RWPE2 (cell line): ENCODE measurements around the gene FHIT.

Experiments used
- ATAC-seq: fragments of 200-7000 bp; cut with Tn5 transposase; 3 replicates; pipeline ENCODE4 v1.9.1; 2021; ENCODE audit warnings: low read depth
- DNase-seq: peaks from one replicate; pipeline ENCODE4 v3.0.0-alpha.2; 2020; ENCODE audit warnings: low spot score
- H3K27ac ChIP-seq: fragments of 450-650 bp; 2 replicates; pipeline ENCODE4 v1.5.1; 2017; ENCODE audit warnings: mild to moderate bottlenecking; ENCODE audit not compliant: poor library complexity, severe bottlenecking
- H3K27me3 ChIP-seq: fragments of 250-450 bp; sonication (Bioruptor Pico); 2 replicates; pipeline ENCODE4 v1.5.1; 2021; ENCODE audit warnings: mild to moderate bottlenecking, moderate library complexity; ENCODE audit not compliant: insufficient read depth, poor library complexity, severe bottlenecking
- H3K36me3 ChIP-seq: fragments of 250-450 bp; sonication (Bioruptor Pico); 2 replicates; pipeline ENCODE4 v1.5.1; 2020; ENCODE audit warnings: low read depth, mild to moderate bottlenecking, moderate library complexity
- H3K4me1 ChIP-seq: fragments of 250-450 bp; sonication (Bioruptor Pico); 2 replicates; pipeline ENCODE4 v1.5.1; 2021; ENCODE audit warnings: mild to moderate bottlenecking, moderate library complexity; ENCODE audit not compliant: insufficient read depth, poor library complexity, severe bottlenecking
- H3K4me3 ChIP-seq: fragments of 250-450 bp; sonication (Bioruptor Pico); 2 replicates; pipeline ENCODE4 v1.5.1; 2021; ENCODE audit warnings: mild to moderate bottlenecking, moderate library complexity; ENCODE audit not compliant: severe bottlenecking
- H3K9me3 ChIP-seq: fragments of 250-450 bp; sonication (Bioruptor Pico); 2 replicates; pipeline ENCODE4 v1.5.1; 2021; ENCODE audit warnings: mild to moderate bottlenecking, moderate library complexity; ENCODE audit not compliant: severe bottlenecking
- TF ChIP-seq, protein P1 (sequence below): fragments of 450-650 bp; IDR thresholded peaks from one replicate; pipeline ENCODE4 v1.5.1; 2017; ENCODE audit warnings: mild to moderate bottlenecking, moderate library complexity; ENCODE audit not compliant: poor library complexity, severe bottlenecking

Gene FHIT

DNA sequence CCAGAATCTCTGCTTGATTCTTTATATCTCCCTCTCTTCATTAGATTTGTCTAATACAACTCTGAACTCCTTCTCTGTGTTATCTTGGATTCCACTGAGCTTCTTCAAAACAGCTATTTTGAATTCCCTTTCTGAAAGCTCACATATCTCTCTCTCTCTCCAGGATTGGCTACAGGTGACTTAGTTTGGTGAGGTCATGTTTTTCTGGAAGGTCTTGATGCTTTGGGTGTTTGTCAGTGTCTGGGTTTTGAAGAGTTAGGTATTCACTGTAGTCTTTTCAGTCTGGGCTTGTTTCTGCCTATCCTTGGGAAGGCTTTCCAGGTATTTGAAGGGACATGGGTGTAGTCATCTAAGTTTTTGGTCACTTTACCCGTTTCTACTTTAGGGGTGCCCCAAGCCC is 781.8 kb downstream of the FHIT start:
- TF ChIP-seq, protein P1, sequence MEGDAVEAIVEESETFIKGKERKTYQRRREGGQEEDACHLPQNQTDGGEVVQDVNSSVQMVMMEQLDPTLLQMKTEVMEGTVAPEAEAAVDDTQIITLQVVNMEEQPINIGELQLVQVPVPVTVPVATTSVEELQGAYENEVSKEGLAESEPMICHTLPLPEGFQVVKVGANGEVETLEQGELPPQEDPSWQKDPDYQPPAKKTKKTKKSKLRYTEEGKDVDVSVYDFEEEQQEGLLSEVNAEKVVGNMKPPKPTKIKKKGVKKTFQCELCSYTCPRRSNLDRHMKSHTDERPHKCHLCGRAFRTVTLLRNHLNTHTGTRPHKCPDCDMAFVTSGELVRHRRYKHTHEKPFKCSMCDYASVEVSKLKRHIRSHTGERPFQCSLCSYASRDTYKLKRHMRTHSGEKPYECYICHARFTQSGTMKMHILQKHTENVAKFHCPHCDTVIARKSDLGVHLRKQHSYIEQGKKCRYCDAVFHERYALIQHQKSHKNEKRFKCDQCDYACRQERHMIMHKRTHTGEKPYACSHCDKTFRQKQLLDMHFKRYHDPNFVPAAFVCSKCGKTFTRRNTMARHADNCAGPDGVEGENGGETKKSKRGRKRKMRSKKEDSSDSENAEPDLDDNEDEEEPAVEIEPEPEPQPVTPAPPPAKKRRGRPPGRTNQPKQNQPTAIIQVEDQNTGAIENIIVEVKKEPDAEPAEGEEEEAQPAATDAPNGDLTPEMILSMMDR, result no peak
- Histone ChIP-seq H3K4me3 (no peak overlapping the region), H3K27me3 (no peaks in the 10 kb centered on the region), H3K36me3 (no peaks in the 10 kb centered on the region), H3K27ac (no peak overlapping the region), H3K4me1 (no peaks in the 10 kb centered on the region), H3K9me3 (no peaks in the 10 kb centered on the region)
- no peak for ATAC-seq
- no peak for DNase-seq

- Histone ChIP-seq H3K9me3 (no peaks in the 10 kb centered on the region), H3K36me3 (no peaks in the 10 kb centered on the region), H3K4me3 (no peak overlapping the region), H3K4me1 (no peaks in the 10 kb centered on the region), H3K27me3 (no peaks in the 10 kb centered on the region), H3K27ac (no peak overlapping the region)
- TF ChIP-seq, protein P1, result no peak
- DNase-seq, result no peak
- no peak for ATAC-seq
Measured at GRCh38 chr3:60463685-60464084, 787.6 kb downstream of the FHIT start.

DNA sequence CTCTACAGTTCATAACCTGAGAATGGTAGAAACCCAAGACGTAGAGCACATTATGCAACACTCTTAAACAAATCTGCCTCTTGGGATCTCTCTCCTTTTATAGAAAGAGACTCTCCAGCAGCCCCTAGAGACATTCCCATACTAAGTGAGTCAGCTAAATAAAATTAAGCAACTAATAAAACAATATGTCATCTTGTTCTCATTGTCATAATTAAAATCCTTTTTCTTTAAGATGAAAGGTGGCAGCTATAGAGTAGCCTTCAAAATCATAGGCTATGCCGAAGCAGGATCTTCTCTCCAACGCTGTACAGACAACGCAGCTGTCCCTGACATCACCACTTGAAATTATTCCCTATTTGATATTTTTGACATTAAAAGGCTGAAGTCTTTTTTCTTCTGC is 790.0 kb downstream of the FHIT start:
- H3K36me3 ChIP-seq, result no peaks in the 10 kb centered on the region
- H3K4me3 ChIP-seq, result no peak overlapping the region
- H3K4me1 ChIP-seq, result no peaks in the 10 kb centered on the region
- TF ChIP-seq, protein P1, result no peak
- no peak overlapping the region for H3K27ac ChIP-seq
- no peaks in the 10 kb centered on the region for H3K27me3 ChIP-seq
- DNase-seq (no peak), ATAC-seq (no peak)
- no peaks in the 10 kb centered on the region for H3K9me3 ChIP-seq

GRCh38 chr3:60456180-60456579 is 795.1 kb downstream of the FHIT start:
- Histone ChIP-seq H3K4me3 (no peak overlapping the region), H3K27me3 (no peaks in the 10 kb centered on the region), H3K9me3 (no peaks in the 10 kb centered on the region), H3K4me1 (no peaks in the 10 kb centered on the region), H3K36me3 (no peaks in the 10 kb centered on the region), H3K27ac (no peak overlapping the region)
- TF ChIP-seq, protein P1, result no peak
- ATAC-seq (no peak), DNase-seq (no peak)

DNA sequence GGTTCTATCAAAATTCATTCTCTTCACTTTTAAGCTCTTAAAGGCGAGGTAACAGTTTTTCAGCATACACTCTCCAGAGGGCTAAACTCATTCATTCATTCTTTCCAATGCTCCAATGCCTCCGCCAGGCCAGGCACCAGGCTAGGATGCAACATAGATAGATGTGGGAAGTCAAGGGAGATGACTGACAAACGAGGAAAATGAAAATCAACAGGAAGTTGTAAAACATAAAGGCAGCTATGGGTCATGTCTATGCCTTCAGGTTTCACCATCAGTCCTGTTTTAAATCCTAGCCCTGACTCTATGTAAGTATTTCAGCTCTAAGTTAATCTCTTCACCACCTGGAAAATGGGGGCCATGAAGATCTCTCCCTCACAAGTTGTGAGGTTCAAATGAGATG is 797.9 kb downstream of the FHIT start:
- DNase-seq, result no peak
- no peak overlapping the region for H3K27ac ChIP-seq

More for the DNA sequence above, 797.9 kb downstream of the FHIT start:
- ATAC-seq, result no peak
- Histone ChIP-seq H3K4me1 (no peaks in the 10 kb centered on the region), H3K9me3 (no peaks in the 10 kb centered on the region), H3K4me3 (no peak overlapping the region), H3K27me3 (no peaks in the 10 kb centered on the region), H3K36me3 (no peaks in the 10 kb centered on the region)
- TF ChIP-seq, protein P1, result no peak
